Measurements from ENCODE around the gene SERPINA4. TPM values are rescaled to one million over a fixed set of nuclear protein-coding genes. Genes with fewer than 3 reads are reported as not detected.

The SERPINA4 gene
- total and polyA plus RNA-seq, 2 of the 13 experiments (the other 11 are each of a cell fraction or from before 2014, with no cell fraction given) = 39.1 to 57.8 TPM

GRCh38 chr14:94548131-94548998 lies 12.9 kb upstream of the SERPINA4 start (continued):
- TF ChIP-seq FUBP1 (CRISPR knock-in tag; IDR thresholded peaks at IDR 0.05; ENCODE audit: borderline replicate concordance) (0 out of 2 replicates have a peak, but pooled peaks have one; percentile 51), ZNF644 (CRISPR knock-in tag; IDR thresholded peaks at IDR 0.05; ENCODE audit: low read depth) (peak; percentile 76; the same call in 1 of the 2 replicates), ZNF737 (CRISPR knock-in tag; IDR thresholded peaks at IDR 0.05; ENCODE audit: borderline replicate concordance) (no peak), MED1 (CRISPR knock-in tag; IDR thresholded peaks at IDR 0.05) (peak; percentile 82), ZNF280B (CRISPR knock-in tag; IDR thresholded peaks at IDR 0.05; ENCODE audit: borderline replicate concordance) (no peak), XBP1 (CRISPR knock-in tag; IDR thresholded peaks at IDR 0.05) (no peak), ZNF607 (CRISPR knock-in tag; IDR thresholded peaks at IDR 0.05; ENCODE audit: borderline replicate concordance) (peak; percentile 61; the same call in 1 of the 2 replicates), ZFP36L1 (CRISPR knock-in tag; IDR thresholded peaks at IDR 0.05) (0 out of 2 replicates have a peak, but pooled peaks have one; percentile 18), FOXA3 (CRISPR knock-in tag; IDR thresholded peaks at IDR 0.05) (peak; percentile 70), ZNF670 (CRISPR knock-in tag; IDR thresholded peaks at IDR 0.05; ENCODE audit: borderline replicate concordance) (no peak), ZNF747 (CRISPR knock-in tag; IDR thresholded peaks at IDR 0.05; ENCODE audit: borderline replicate concordance) (peak; percentile 63; the same call in 1 of the 2 replicates), IRF9 (CRISPR knock-in tag; IDR thresholded peaks at IDR 0.05; ENCODE audit: borderline replicate concordance) (peak; percentile 43; the same call in 1 of the 2 replicates), PAWR (CRISPR knock-in tag; IDR thresholded peaks at IDR 0.05; ENCODE audit: borderline replicate concordance) (no peak), MEIS1 (CRISPR knock-in tag; IDR thresholded peaks at IDR 0.05; ENCODE audit: borderline replicate concordance) (peak; percentile 28; the same call in 1 of the 2 replicates), HNF4A (CRISPR knock-in tag; IDR thresholded peaks at IDR 0.05) (peak; percentile 98), ZNF883 (CRISPR knock-in tag; IDR thresholded peaks at IDR 0.05; ENCODE audit: not compliant biosample characterization) (peak; percentile 76), REL (CRISPR knock-in tag; conservative IDR thresholded peaks at IDR 0.05) (no peak), ZBTB7A (CRISPR knock-in tag; IDR thresholded peaks at IDR 0.05) (peak; percentile 88; the same call in 1 of the 2 replicates), ZBTB38 (CRISPR knock-in tag; IDR thresholded peaks at IDR 0.05) (peak; percentile 75)
- TF ChIP-seq, protein P1, sequence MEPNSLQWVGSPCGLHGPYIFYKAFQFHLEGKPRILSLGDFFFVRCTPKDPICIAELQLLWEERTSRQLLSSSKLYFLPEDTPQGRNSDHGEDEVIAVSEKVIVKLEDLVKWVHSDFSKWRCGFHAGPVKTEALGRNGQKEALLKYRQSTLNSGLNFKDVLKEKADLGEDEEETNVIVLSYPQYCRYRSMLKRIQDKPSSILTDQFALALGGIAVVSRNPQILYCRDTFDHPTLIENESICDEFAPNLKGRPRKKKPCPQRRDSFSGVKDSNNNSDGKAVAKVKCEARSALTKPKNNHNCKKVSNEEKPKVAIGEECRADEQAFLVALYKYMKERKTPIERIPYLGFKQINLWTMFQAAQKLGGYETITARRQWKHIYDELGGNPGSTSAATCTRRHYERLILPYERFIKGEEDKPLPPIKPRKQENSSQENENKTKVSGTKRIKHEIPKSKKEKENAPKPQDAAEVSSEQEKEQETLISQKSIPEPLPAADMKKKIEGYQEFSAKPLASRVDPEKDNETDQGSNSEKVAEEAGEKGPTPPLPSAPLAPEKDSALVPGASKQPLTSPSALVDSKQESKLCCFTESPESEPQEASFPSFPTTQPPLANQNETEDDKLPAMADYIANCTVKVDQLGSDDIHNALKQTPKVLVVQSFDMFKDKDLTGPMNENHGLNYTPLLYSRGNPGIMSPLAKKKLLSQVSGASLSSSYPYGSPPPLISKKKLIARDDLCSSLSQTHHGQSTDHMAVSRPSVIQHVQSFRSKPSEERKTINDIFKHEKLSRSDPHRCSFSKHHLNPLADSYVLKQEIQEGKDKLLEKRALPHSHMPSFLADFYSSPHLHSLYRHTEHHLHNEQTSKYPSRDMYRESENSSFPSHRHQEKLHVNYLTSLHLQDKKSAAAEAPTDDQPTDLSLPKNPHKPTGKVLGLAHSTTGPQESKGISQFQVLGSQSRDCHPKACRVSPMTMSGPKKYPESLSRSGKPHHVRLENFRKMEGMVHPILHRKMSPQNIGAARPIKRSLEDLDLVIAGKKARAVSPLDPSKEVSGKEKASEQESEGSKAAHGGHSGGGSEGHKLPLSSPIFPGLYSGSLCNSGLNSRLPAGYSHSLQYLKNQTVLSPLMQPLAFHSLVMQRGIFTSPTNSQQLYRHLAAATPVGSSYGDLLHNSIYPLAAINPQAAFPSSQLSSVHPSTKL (CRISPR knock-in tag; IDR thresholded peaks at IDR 0.05) = peak; percentile 82

Data from HepG2 (cell line).